ENCODE data around the gene WDR70. TPM values are rescaled to one million over a fixed set of nuclear protein-coding genes. Genes with fewer than 3 reads are reported as not detected.

Gene WDR70
- total and polyA plus RNA-seq, 2 donors (not counting 3 experiments of a cell fraction or from before 2014, with no cell fraction given): 6.7 to 37.3 TPM

GRCh38 chr5:37569466-37569865 is 190.3 kb downstream of the WDR70 start:
- no peaks in the 10 kb centered on the region for H4K20me1 ChIP-seq (replicated peaks; ENCODE audit: control insufficient read depth, extremely low read depth, insufficient read depth, low read length)
- POLR2A ChIA-PET: no interaction called here

More at GRCh38 chr5:37569466-37569865, 190.3 kb downstream of the WDR70 start:
- H3K79me2 ChIP-seq (ENCODE audit: control insufficient read depth, insufficient read depth, low read length): no peaks in the 10 kb centered on the region
- H3K9me3 ChIP-seq (replicated peaks; ENCODE audit: control insufficient read depth, insufficient read depth, low read length): no peaks in the 10 kb centered on the region
- no peak overlapping the region for H2AFZ ChIP-seq (ENCODE audit: low read depth, low read length)
- no peak for DNase-seq (ENCODE audit: low read depth, low spot score)
- H3K9ac ChIP-seq (replicated peaks; ENCODE audit: extremely low read depth, insufficient read depth, low read length): no peak overlapping the region
- CTCF ChIA-PET: interaction anchor here (1.0 kb wide), 2 partner anchors 21 to 156 kb away, joined by 3 read pairs; no protein-coding TSS in a partner anchor
- H3K36me3 ChIP-seq (ENCODE audit: control insufficient read depth in 2 of 2, extremely low read depth in 1 of 2, insufficient read depth in 2 of 2, low read length in 2 of 2): no peaks in the 10 kb centered on the region
- H3K9me1 ChIP-seq (replicated peaks; ENCODE audit: control insufficient read depth, extremely low read depth, insufficient read depth, low read length): no peaks in the 10 kb centered on the region
- BruUV-seq (replicated peaks): no TSS peak
- FAIRE-seq: no peak
- TF ChIP-seq JUN (IDR thresholded peaks at IDR 0.05; ENCODE audit: borderline replicate concordance, insufficient read depth, insufficient read length, low read depth): no peak
- no peak for TF ChIP-seq GATA2 (IDR thresholded peaks at IDR 0.05; ENCODE audit: insufficient read depth, insufficient read length, low read depth, low read length)
- TF ChIP-seq CTCF (IDR thresholded peaks at IDR 0.05; ENCODE audit: extremely low read depth in 1 of 2, insufficient read depth in 1 of 2, low read depth in 1 of 2, low read length in 2 of 2): no peak
- no peak for TF ChIP-seq POLR2A (IDR thresholded peaks at IDR 0.05; ENCODE audit: low read depth, low read length)
- TF ChIP-seq MAX (IDR thresholded peaks at IDR 0.05; ENCODE audit: insufficient read depth, insufficient read length): no peak
- TF ChIP-seq POLR2AphosphoS5 (IDR thresholded peaks at IDR 0.05; ENCODE audit: insufficient read depth, low read depth, low read length): no peak
- TF ChIP-seq EZH2 (IDR thresholded peaks at IDR 0.05; ENCODE audit: borderline replicate concordance, low read depth, low read length, severe bottlenecking): no peak
- TF ChIP-seq FOS (IDR thresholded peaks at IDR 0.05; ENCODE audit: borderline replicate concordance, insufficient read depth, low read length): no peak
- no peak for TF ChIP-seq MYC (IDR thresholded peaks at IDR 0.05; ENCODE audit: low read depth, low read length)
- H3K4me2 ChIP-seq (ENCODE audit: insufficient read depth, low read length): no peak overlapping the region
- dilution Hi-C loops (cut with MboI; ENCODE audit: extremely low pct_ligation_motif_present, low sequenced_read_pairs) (no loop called here), intact Hi-C loops (cut with micrococcal nuclease) (no loop called here)
- no peak overlapping the region for H3K4me3 ChIP-seq (replicated peaks in 1 of 3; ENCODE audit: insufficient read depth in 1 of 3, low read depth in 1 of 3, low read length in 3 of 3)
- no peak overlapping the region for H3K27ac ChIP-seq (ENCODE audit: insufficient read depth, low read depth, low read length)
- H3K27me3 ChIP-seq (ENCODE audit: control insufficient read depth in 2 of 2, insufficient read depth in 2 of 2, low read length in 2 of 2): no peaks in the 10 kb centered on the region
- H3K4me1 ChIP-seq (ENCODE audit: control insufficient read depth, extremely low read depth, insufficient read depth, low read length): no peaks in the 10 kb centered on the region
